LNCAP (cell line): ENCODE measurements around the gene TLE5.

ENCODE experiments used
- CTCF ChIP-seq: fragments of 450-650 bp; IDR thresholded peaks from 2 replicates; pipeline ENCODE4 v1.5.1; 2017; ENCODE audit warnings: mild to moderate bottlenecking

TLE5 gene

GRCh38 chr19:3062165-3063105 is at the start of gene TLE5:
Gene TLE5 (minus strand): TSS chr19:3062495. CDS start chr19:3062200, 295 bp downstream.
- no peak for TF ChIP-seq CTCF

GRCh38 chr19:3111586-3112247 is 49.4 kb upstream of the TLE5 start:
- TF ChIP-seq CTCF = no peak

GRCh38 chr19:3110126-3110825 is 48.0 kb upstream of the TLE5 start:
- no peak for TF ChIP-seq CTCF

GRCh38 chr19:3109491-3109890 is 47.2 kb upstream of the TLE5 start:
- TF ChIP-seq CTCF = no peak

GRCh38 chr19:3108775-3109174 is 46.5 kb upstream of the TLE5 start:
- TF ChIP-seq CTCF = peak; percentile 97

- TF ChIP-seq CTCF = no peak
Measured at GRCh38 chr19:3107658-3108057, 45.4 kb upstream of the TLE5 start.

GRCh38 chr19:3106509-3107141 is 44.3 kb upstream of the TLE5 start:
- TF ChIP-seq CTCF = no peak
